ENCODE measurements around the gene ZNF350. TPM values are rescaled to one million over a fixed set of nuclear protein-coding genes. Genes with fewer than 3 reads are reported as not detected.
"Not testable (repeated sequence)": the region's sequence is repeated elsewhere in the genome, so short reads cannot be mapped to it uniquely, and the experiment has no call there.

Gene ZNF350
- 1 to 10 TPM; 3.1 to 5.9 TPM for total RNA-seq

GRCh38 chr19:51986309-51987291 is at the start of gene ZNF350:
Gene ZNF350, minus strand, starts transcription at chr19:51986840. Its CDS starts 12,480 bp downstream, at chr19:51974360.
- Histone ChIP-seq H3K27me3 (no peaks in the 10 kb centered on the region), H3K4me3 (peak within 1 kb of the TSS; percentile 33 to 96), H3K9me3 (peaks cover 0 to 35% (median 0%) of the 10 kb centered on the region in 3 donors), H3K27ac (peak within 1 kb of the TSS in 3 of 4 donors; percentile 6 to 78 (median 69)), H3K4me1 (peaks cover 7% of the 10 kb centered on the region), H3K36me3 (replicated peaks in 1 of 2; ENCODE audit: insufficient read depth in 1 of 2, low read depth in 2 of 2) (no peaks in the 10 kb centered on the region)
- peak; percentile 100 for ATAC-seq
- TF ChIP-seq CTCF (IDR thresholded peaks at IDR 0.05) = peak in 1 of 7 experiments; percentile 13
- peak in 2 of 3 donors; percentile 56 to 63 for TF ChIP-seq POLR2A (IDR thresholded peaks at IDR 0.05)
- DNase-seq = peak; percentile 91 to 99 (median 94)
- intact Hi-C loops (cut with DNase I) = no loop called here
- WGBS, 2 donors = 2 to 3% methylated on average over 25 to 33 of the region's 33 CpGs

- H3K4me3 ChIP-seq = no peak overlapping the region
- H3K27ac ChIP-seq = no peak overlapping the region
- intact Hi-C loops (cut with DNase I) = no loop called here
- peaks cover 43 to 47% of the 10 kb centered on the region in 2 donors for H3K36me3 ChIP-seq (replicated peaks in 1 of 2; ENCODE audit: insufficient read depth in 1 of 2, low read depth in 2 of 2)
- H3K9me3 ChIP-seq = peaks cover 0 to 84% (median 16%) of the 10 kb centered on the region in 3 donors
- 96 to 97% methylated on average over 12 of the region's 12 CpGs for WGBS, 2 donors
- ATAC-seq (no peak), DNase-seq (no peak)
- TF ChIP-seq POLR2A (IDR thresholded peaks at IDR 0.05) (no peak), CTCF (IDR thresholded peaks at IDR 0.05) (no peak)
- H3K4me1 ChIP-seq = no peaks in the 10 kb centered on the region
- no peaks in the 10 kb centered on the region for H3K27me3 ChIP-seq
These were observed 47.5 kb upstream of the ZNF350 start for GRCh38 chr19:52034051-52034728.

- 17% methylated on average over 5 of the region's 5 CpGs for WGBS, 2 donors
- no peaks in the 10 kb centered on the region for H3K4me1 ChIP-seq
- no peaks in the 10 kb centered on the region for H3K27me3 ChIP-seq
- H3K27ac ChIP-seq = peak overlapping the region; percentile 46 to 90 (median 80)
- intact Hi-C loops (cut with DNase I) = no loop called here
- H3K36me3 ChIP-seq (replicated peaks in 1 of 2; ENCODE audit: insufficient read depth in 1 of 2, low read depth in 2 of 2) = peaks cover 5 to 11% of the 10 kb centered on the region in 2 donors
- peaks cover 0 to 57% (median 0%) of the 10 kb centered on the region in 3 donors for H3K9me3 ChIP-seq
- ATAC-seq = peak; percentile 18
- H3K4me3 ChIP-seq = peak overlapping the region; percentile 22 to 55
- TF ChIP-seq CTCF (IDR thresholded peaks at IDR 0.05) (no peak), POLR2A (IDR thresholded peaks at IDR 0.05) (no peak)
- no peak for DNase-seq
These were observed 42.1 kb upstream of the ZNF350 start for GRCh38 chr19:52028780-52029123.

- Histone ChIP-seq H3K27ac (peak within 1 kb of the TSS; percentile 46 to 90 (median 80)), H3K4me1 (no peaks in the 10 kb centered on the region), H3K27me3 (no peaks in the 10 kb centered on the region), H3K4me3 (peak within 1 kb of the TSS; percentile 22 to 55), H3K9me3 (peaks cover 0 to 57% (median 0%) of the 10 kb centered on the region in 3 donors), H3K36me3 (replicated peaks in 1 of 2; ENCODE audit: insufficient read depth in 1 of 2, low read depth in 2 of 2) (peaks cover 7 to 14% of the 10 kb centered on the region in 2 donors)
- intact Hi-C loops (cut with DNase I) = no loop called here
- DNase-seq = peak; percentile 69 to 87 (median 79)
- TF ChIP-seq CTCF (IDR thresholded peaks at IDR 0.05) = no peak
- peak in 2 of 3 donors; percentile 76 to 82 for TF ChIP-seq POLR2A (IDR thresholded peaks at IDR 0.05)
- ATAC-seq = peak; percentile 96
- WGBS, 2 donors = 0 to 1% methylated on average over 22 to 53 of the region's 53 CpGs
These were observed 41.6 kb upstream of the ZNF350 start, which contains the start of gene ZNF614 for GRCh38 chr19:52028027-52028779. Gene ZNF614, minus strand, starts transcription at chr19:52028379. Its CDS starts 2,634 bp downstream, at chr19:52025745.

- H3K27ac ChIP-seq; H3K27me3 ChIP-seq; H3K4me1 ChIP-seq; DNase-seq; H3K4me3 ChIP-seq; ATAC-seq; intact Hi-C loops (cut with DNase I): not testable (repeated sequence)
- WGBS, 2 donors = 71 to 74% methylated on average over 12 to 15 of the region's 15 CpGs
- Histone ChIP-seq H3K36me3 (replicated peaks in 1 of 2; ENCODE audit: insufficient read depth in 1 of 2, low read depth in 2 of 2) (peaks cover 7 to 15% of the 10 kb centered on the region in 2 donors), H3K9me3 (peaks cover 0 to 48% (median 0%) of the 10 kb centered on the region in 3 donors)
These were observed 39.8 kb upstream of the ZNF350 start for GRCh38 chr19:52026255-52026990.

GRCh38 chr19:52024478-52024877 is 37.8 kb upstream of the ZNF350 start:
- peaks cover 0 to 57% (median 0%) of the 10 kb centered on the region in 3 donors for H3K9me3 ChIP-seq
- DNase-seq; intact Hi-C loops (cut with DNase I); ATAC-seq; H3K27me3 ChIP-seq; H3K27ac ChIP-seq; H3K4me3 ChIP-seq; H3K4me1 ChIP-seq: not testable (repeated sequence)
- peaks cover 7 to 16% of the 10 kb centered on the region in 2 donors for H3K36me3 ChIP-seq (replicated peaks in 1 of 2; ENCODE audit: insufficient read depth in 1 of 2, low read depth in 2 of 2)
- WGBS, 2 donors = 49 to 88% methylated on average over 4 of the region's 4 CpGs
